DOHH2 (cell line): ENCODE results near the gene ANGPTL7.

ENCODE experiments used
- CTCF ChIP-seq: fragments of 200-600 bp; sonication (generic); IDR thresholded peaks from one replicate; pipeline ENCODE4 v1.5.1; 2014; ENCODE audit warnings: antibody characterized with exemption, mild to moderate bottlenecking, low read depth, low read length; ENCODE audit not compliant: poor library complexity, severe bottlenecking
- EZH2phosphoT487 ChIP-seq: fragments of 200-600 bp; sonication (generic); IDR thresholded peaks from 2 replicates; pipeline ENCODE4 v1.6.1; 2017; ENCODE audit warnings: borderline replicate concordance, mild to moderate bottlenecking, antibody characterized with exemption, low read length, moderate library complexity, mixed read lengths

- TF ChIP-seq CTCF (no peak), EZH2phosphoT487 (no peak)
These were observed 10.0 kb upstream of the ANGPTL7 start for GRCh38 chr1:11179125-11179524.
